Fibroblast of lung (primary cell): ENCODE data around the gene ALKBH6. TPM values are rescaled to one million over a fixed set of nuclear protein-coding genes. Genes with fewer than 3 reads are reported as not detected.

Experiments
- DNase-seq, 2 donors: peaks; one replicate each; pipeline versions ENCODE4 v3.0.0 to v3.0.0-alpha.2; 2010; ENCODE audit warnings: low read depth in 2 of 2
- H2AFZ ChIP-seq: 2 replicates; pipeline ENCODE4 v1.5.1; 2012; ENCODE audit warnings: low read length, control low read depth, inconsistent platforms
- H3K27ac ChIP-seq: 2 replicates; pipeline ENCODE4 v1.5.1; 2011; ENCODE audit warnings: low read length, control low read depth; ENCODE audit not compliant: insufficient read depth
- H3K27me3 ChIP-seq: 2 replicates; pipeline ENCODE4 v1.5.1; 2011; ENCODE audit warnings: mild to moderate bottlenecking, low read length; ENCODE audit not compliant: control insufficient read depth, insufficient read depth
- H3K36me3 ChIP-seq: 2 replicates; pipeline ENCODE4 v1.5.1; 2011; ENCODE audit warnings: low read length; ENCODE audit not compliant: control insufficient read depth, insufficient read depth
- H3K4me1 ChIP-seq: 2 replicates; pipeline ENCODE4 v1.5.1; 2011; ENCODE audit warnings: low read length; ENCODE audit not compliant: control insufficient read depth, insufficient read depth; ENCODE audit errors: extremely low read depth
- H3K4me2 ChIP-seq: 2 replicates; pipeline ENCODE4 v1.5.1; 2011; ENCODE audit warnings: low read length, control low read depth; ENCODE audit not compliant: insufficient read depth; ENCODE audit errors: extremely low read depth
- H3K4me3 ChIP-seq, 4 experiments: fragments of 200-600 bp in 1 of 4; sonication (generic) in 1 of 4; replicated peaks in 1 of 4; 2 replicates each; pipeline ENCODE4 v1.5.1; 2011 to 2016; ENCODE audit warnings: low read length in 4 of 4, low read depth in 3 of 4, mild to moderate bottlenecking in 3 of 4, control low read depth in 2 of 4, inconsistent platforms in 1 of 4, mixed read lengths in 1 of 4; ENCODE audit not compliant: insufficient read depth in 1 of 4; ENCODE audit errors: control extremely low read depth in 1 of 4
- H3K79me2 ChIP-seq: 2 replicates; pipeline ENCODE4 v1.5.1; 2012; ENCODE audit warnings: mild to moderate bottlenecking, low read length, inconsistent platforms; ENCODE audit not compliant: control insufficient read depth, insufficient read depth
- H3K9ac ChIP-seq: 2 replicates; pipeline ENCODE4 v1.5.1; 2011; ENCODE audit warnings: mild to moderate bottlenecking, low read length, control low read depth; ENCODE audit not compliant: insufficient read depth
- H3K9me3 ChIP-seq: 2 replicates; pipeline ENCODE4 v1.5.1; 2012; ENCODE audit warnings: low read depth, low read length; ENCODE audit not compliant: control insufficient read depth, insufficient read depth
- H4K20me1 ChIP-seq: 2 replicates; pipeline ENCODE4 v1.5.1; 2011; ENCODE audit warnings: low read length; ENCODE audit not compliant: control insufficient read depth, insufficient read depth; ENCODE audit errors: extremely low read depth
- EZH2 ChIP-seq: IDR thresholded peaks from 2 replicates; pipeline ENCODE4 v1.5.1; 2012; ENCODE audit warnings: low read length, control low read depth, mild to moderate bottlenecking; ENCODE audit errors: missing control alignments
- polyA plus RNA-seq, 2 donors: library from polyadenylated mRNA; depleted of rRNA in 1 of 2; stranded (reverse) in 1 of 2; unstranded in 1 of 2; fragments of >200 nt; gene quantifications; 2 replicates each; pipeline ENCODE4 v1.2.1, GENCODE V29; 2011 to 2012; ENCODE audit warnings: missing spikeins in 1 of 2
- total RNA-seq: library from RNA; depleted of rRNA; stranded (reverse); fragments of >200 nt; gene quantifications from 2 replicates; pipeline ENCODE4 v1.2.1, GENCODE V29; 2014
- TF ChIP-seq, protein P1 (sequence below), 2 donors: IDR thresholded peaks in 1 of 2; conservative IDR thresholded peaks in 1 of 2; 1 replicate in 1 of 2; 2 replicates in 1 of 2; pipeline ENCODE4 v1.5.1; 2011 to 2012; ENCODE audit warnings: low read length in 2 of 2, control low read depth in 1 of 2, inconsistent platforms in 1 of 2, low read depth in 1 of 2, mild to moderate bottlenecking in 1 of 2

Gene ALKBH6
- total and polyA plus RNA-seq, 2 donors (not counting 1 experiment from before 2014, with no cell fraction given): 19.5 to 20.1 TPM

GRCh38 chr19:36030264-36031148, 16.5 kb upstream of the ALKBH6 start:
- Histone ChIP-seq H3K4me3 (no peak overlapping the region), H2AFZ (no peak overlapping the region), H3K4me1 (no peaks in the 10 kb centered on the region), H3K79me2 (no peaks in the 10 kb centered on the region), H3K9me3 (no peaks in the 10 kb centered on the region), H3K27me3 (no peaks in the 10 kb centered on the region), H3K36me3 (peaks cover 12% of the 10 kb centered on the region), H3K9ac (no peak overlapping the region), H3K27ac (no peak overlapping the region), H3K4me2 (no peak overlapping the region), H4K20me1 (no peaks in the 10 kb centered on the region)
- TF ChIP-seq EZH2: no peak
- TF ChIP-seq, protein P1, sequence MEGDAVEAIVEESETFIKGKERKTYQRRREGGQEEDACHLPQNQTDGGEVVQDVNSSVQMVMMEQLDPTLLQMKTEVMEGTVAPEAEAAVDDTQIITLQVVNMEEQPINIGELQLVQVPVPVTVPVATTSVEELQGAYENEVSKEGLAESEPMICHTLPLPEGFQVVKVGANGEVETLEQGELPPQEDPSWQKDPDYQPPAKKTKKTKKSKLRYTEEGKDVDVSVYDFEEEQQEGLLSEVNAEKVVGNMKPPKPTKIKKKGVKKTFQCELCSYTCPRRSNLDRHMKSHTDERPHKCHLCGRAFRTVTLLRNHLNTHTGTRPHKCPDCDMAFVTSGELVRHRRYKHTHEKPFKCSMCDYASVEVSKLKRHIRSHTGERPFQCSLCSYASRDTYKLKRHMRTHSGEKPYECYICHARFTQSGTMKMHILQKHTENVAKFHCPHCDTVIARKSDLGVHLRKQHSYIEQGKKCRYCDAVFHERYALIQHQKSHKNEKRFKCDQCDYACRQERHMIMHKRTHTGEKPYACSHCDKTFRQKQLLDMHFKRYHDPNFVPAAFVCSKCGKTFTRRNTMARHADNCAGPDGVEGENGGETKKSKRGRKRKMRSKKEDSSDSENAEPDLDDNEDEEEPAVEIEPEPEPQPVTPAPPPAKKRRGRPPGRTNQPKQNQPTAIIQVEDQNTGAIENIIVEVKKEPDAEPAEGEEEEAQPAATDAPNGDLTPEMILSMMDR (conservative IDR thresholded peaks at IDR 0.05 in 1 of 2, IDR thresholded peaks at IDR 0.05 in 1 of 2; ENCODE audit: low read depth in 1 of 2, low read length in 2 of 2): no peak
- peak in 1 of 2 donors; percentile 11 for DNase-seq

DNA sequence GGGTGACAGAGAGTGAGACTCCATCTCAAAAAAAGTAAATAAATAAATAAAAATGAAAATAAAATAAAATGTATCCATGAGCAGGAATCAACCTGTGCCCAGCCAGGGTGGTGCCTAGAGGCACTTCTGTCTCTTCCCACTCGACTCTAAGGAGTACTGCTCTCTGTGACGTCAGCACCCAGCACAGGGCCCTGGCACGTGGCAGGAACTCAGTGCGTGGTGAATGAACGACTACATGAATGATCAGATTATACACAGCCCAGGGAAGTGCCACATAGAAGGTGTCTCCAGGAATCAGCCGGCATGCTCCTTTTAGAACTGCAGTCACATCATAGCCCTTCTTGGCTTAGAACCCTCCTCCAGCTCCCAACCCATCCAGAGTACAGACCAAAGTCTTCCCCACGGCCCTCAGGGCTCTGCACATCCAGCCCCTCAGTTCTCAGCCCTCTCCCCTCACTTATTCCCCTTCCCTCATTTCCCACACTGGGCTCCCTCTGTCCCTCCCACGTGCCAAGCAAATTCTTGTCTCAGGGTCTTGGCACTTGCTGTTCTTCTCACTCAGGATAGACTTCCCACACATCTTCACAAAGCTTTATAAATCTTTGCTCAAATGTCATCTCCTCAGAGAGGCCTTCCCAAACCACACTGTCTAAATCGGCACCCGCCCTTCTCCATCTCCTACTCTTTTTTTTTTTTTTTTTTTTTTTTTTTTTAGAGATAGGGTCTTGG, 14.5 kb upstream of the ALKBH6 start:
- DNase-seq: no peak
- H3K79me2 ChIP-seq: no peaks in the 10 kb centered on the region
- H3K4me2 ChIP-seq: no peak overlapping the region
- no peak overlapping the region for H3K27ac ChIP-seq
- H3K4me1 ChIP-seq: no peaks in the 10 kb centered on the region
- no peaks in the 10 kb centered on the region for H4K20me1 ChIP-seq
- H3K36me3 ChIP-seq: peaks cover 21% of the 10 kb centered on the region
- TF ChIP-seq EZH2: no peak
- TF ChIP-seq, protein P1 (conservative IDR thresholded peaks at IDR 0.05 in 1 of 2, IDR thresholded peaks at IDR 0.05 in 1 of 2; ENCODE audit: low read depth in 1 of 2, low read length in 2 of 2): no peak
- no peaks in the 10 kb centered on the region for H3K27me3 ChIP-seq
- H3K9me3 ChIP-seq: no peaks in the 10 kb centered on the region
- H3K4me3 ChIP-seq: no peak overlapping the region
- no peak overlapping the region for H2AFZ ChIP-seq
- H3K9ac ChIP-seq: no peak overlapping the region

GRCh38 chr19:36027696-36028095, 13.7 kb upstream of the ALKBH6 start:
- Histone ChIP-seq H3K9me3 (no peaks in the 10 kb centered on the region), H2AFZ (no peak overlapping the region), H3K27me3 (no peaks in the 10 kb centered on the region), H3K36me3 (peaks cover 21% of the 10 kb centered on the region), H3K9ac (no peak overlapping the region), H4K20me1 (no peaks in the 10 kb centered on the region), H3K4me3 (no peak overlapping the region), H3K79me2 (no peaks in the 10 kb centered on the region), H3K27ac (no peak overlapping the region), H3K4me2 (no peak overlapping the region), H3K4me1 (no peaks in the 10 kb centered on the region)
- TF ChIP-seq, protein P1 (conservative IDR thresholded peaks at IDR 0.05 in 1 of 2, IDR thresholded peaks at IDR 0.05 in 1 of 2; ENCODE audit: low read depth in 1 of 2, low read length in 2 of 2): no peak
- no peak for TF ChIP-seq EZH2
- DNase-seq: no peak
